GM12865 (cell line): ENCODE results near the gene OSBPL10.

Experiments used
- DNase-seq: peaks from one replicate; pipeline ENCODE4 v3.0.0; 2010; ENCODE audit warnings: low read depth
- H3K4me3 ChIP-seq: 2 replicates; pipeline ENCODE4 v1.5.1; 2011; ENCODE audit warnings: mild to moderate bottlenecking, low read depth, low read length, control low read depth
- CTCF ChIP-seq: IDR thresholded peaks from 2 replicates; pipeline ENCODE4 v1.5.1; 2011; ENCODE audit warnings: low read length, control low read depth, low read depth, inconsistent platforms; ENCODE audit not compliant: insufficient read depth; ENCODE audit errors: missing control alignments

Gene OSBPL10

GRCh38 chr3:31613654-31614053 lies 367.4 kb downstream of the OSBPL10 start:
- H3K4me3 ChIP-seq = no peak overlapping the region
- DNase-seq = no peak
- no peak for TF ChIP-seq CTCF

- no peak overlapping the region for H3K4me3 ChIP-seq
- DNase-seq = no peak
- no peak for TF ChIP-seq CTCF
Measured at GRCh38 chr3:31613177-31613576, 367.9 kb downstream of the OSBPL10 start.
